PC-9 (cell line): ENCODE measurements around the gene ALG14. TPM values are rescaled to one million over a fixed set of nuclear protein-coding genes. Genes with fewer than 3 reads are reported as not detected.

Experiments
- BruUV-seq: library from RNA; stranded (reverse); fragments of 400-500 nt; replicated peaks from 2 replicates; lab custom pipeline; 2021; lab: Mats Ljungman, UMichigan
- CTCF ChIA-PET: fragments of 300-600 bp; sonication (Branson Sonifier 250); formaldehyde crosslinking; loops from one replicate; lab custom pipeline; 2022; ENCODE audit warnings: antibody characterized with exemption; lab: Charles Lee
- POLR2A ChIA-PET: fragments of 300-600 bp; sonication (Branson Sonifier 250); formaldehyde crosslinking; loops from one replicate; lab custom pipeline; 2022; ENCODE audit warnings: antibody characterized with exemption; ENCODE audit not compliant: unreplicated experiment; lab: Charles Lee
- DNase-seq, 2 experiments: peaks; one replicate each; pipeline versions ENCODE4 v3.0.0 to v3.0.0-alpha.2; 2015 to 2022; ENCODE audit warnings: mixed read lengths in 1 of 2
- H2AFZ ChIP-seq: fragments of 200-600 bp; sonication (generic); 2 replicates; pipeline ENCODE4 v1.8.1; 2017; ENCODE audit warnings: antibody characterized with exemption
- H3F3A ChIP-seq: fragments of 200-600 bp; sonication (generic); 2 replicates; pipeline ENCODE4 v1.8.1; 2017; ENCODE audit warnings: antibody characterized with exemption, mild to moderate bottlenecking, low read depth; ENCODE audit not compliant: insufficient read depth
- H3K27ac ChIP-seq: fragments of 200-600 bp; sonication (generic); 2 replicates; pipeline ENCODE4 v1.6.1; 2016; ENCODE audit warnings: mixed run types
- H3K27me3 ChIP-seq: fragments of 200-600 bp; sonication (generic); 2 replicates; pipeline ENCODE4 v1.6.1; 2016; ENCODE audit warnings: low read depth, mixed run types; ENCODE audit not compliant: insufficient read depth
- H3K36me3 ChIP-seq: fragments of 200-600 bp; sonication (generic); 2 replicates; pipeline ENCODE4 v1.6.1; 2016; ENCODE audit warnings: low read depth, mixed run types
- H3K4me1 ChIP-seq: fragments of 200-600 bp; sonication (generic); replicated peaks from 2 replicates; pipeline ENCODE4 v1.6.1; 2016; ENCODE audit warnings: mixed run types; ENCODE audit not compliant: insufficient read depth
- H3K4me2 ChIP-seq: fragments of 200-600 bp; sonication (generic); 2 replicates; pipeline ENCODE4 v1.6.1; 2017; ENCODE audit warnings: mixed run types
- H3K4me3 ChIP-seq: fragments of 200-600 bp; sonication (generic); 2 replicates; pipeline ENCODE4 v1.6.1; 2016; ENCODE audit warnings: mixed run types
- H3K79me2 ChIP-seq: fragments of 200-600 bp; sonication (generic); 2 replicates; pipeline ENCODE4 v1.6.1; 2017; ENCODE audit warnings: low read depth, mixed run types
- H3K9me2 ChIP-seq: fragments of 200-600 bp; sonication (generic); 2 replicates; pipeline ENCODE4 v1.8.1; 2017; ENCODE audit warnings: mild to moderate bottlenecking; ENCODE audit not compliant: insufficient read depth
- H3K9me3 ChIP-seq: fragments of 200-600 bp; sonication (generic); 2 replicates; pipeline ENCODE4 v1.8.1; 2016; ENCODE audit warnings: low read depth; ENCODE audit not compliant: insufficient read depth
- H4K20me1 ChIP-seq: fragments of 200-600 bp; sonication (generic); 2 replicates; pipeline ENCODE4 v1.8.1; 2017; ENCODE audit not compliant: insufficient read depth
- EZH2 ChIP-seq: fragments of 200-600 bp; sonication (generic); IDR thresholded peaks from 2 replicates; pipeline ENCODE4 v1.8.0; 2017; ENCODE audit warnings: antibody characterized with exemption, low read depth
- intact Hi-C: fragments of 100-400 bp; cut with micrococcal nuclease; formaldehyde crosslinking; loops from one replicate; pipeline ENCODE4 v1.10.0; 2022; ENCODE audit not compliant: unreplicated experiment
- total RNA-seq: library from RNA; stranded (reverse); gene quantifications from 2 replicates; pipeline ENCODE4 v1.2.3, GENCODE V29; 2021
- TF ChIP-seq, protein P1 (sequence below): fragments of 200-600 bp; sonication (generic); conservative IDR thresholded peaks from 2 replicates; pipeline ENCODE4 v1.6.1; 2017; ENCODE audit warnings: mixed run types, antibody characterized with exemption, mild to moderate bottlenecking, moderate library complexity

The ALG14 gene
- total RNA-seq, 1 experiment from 2014 or later = 8.6 TPM

DNA sequence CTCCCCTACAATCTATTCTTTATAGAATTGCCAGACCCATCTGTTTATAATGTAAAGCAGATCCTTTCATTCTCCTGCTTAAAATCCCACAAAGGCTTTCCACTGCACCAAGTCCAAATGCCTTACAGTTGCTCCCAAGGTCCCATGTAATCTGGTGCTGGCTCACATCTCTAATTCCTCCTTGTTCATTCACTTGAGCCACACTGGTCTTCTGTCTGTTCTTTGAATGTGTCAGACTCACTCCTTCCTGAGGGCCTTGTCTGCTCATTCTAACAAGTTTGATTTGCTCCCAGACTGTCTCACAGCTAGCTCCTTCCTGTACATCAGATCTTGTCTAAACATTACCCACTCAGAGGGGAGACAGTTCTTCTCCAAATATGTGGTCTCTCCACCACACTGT, 38.9 kb downstream of the ALG14 start:
- H3K79me2 ChIP-seq = no peaks in the 10 kb centered on the region
- no peak for TF ChIP-seq EZH2
- TF ChIP-seq, protein P1, sequence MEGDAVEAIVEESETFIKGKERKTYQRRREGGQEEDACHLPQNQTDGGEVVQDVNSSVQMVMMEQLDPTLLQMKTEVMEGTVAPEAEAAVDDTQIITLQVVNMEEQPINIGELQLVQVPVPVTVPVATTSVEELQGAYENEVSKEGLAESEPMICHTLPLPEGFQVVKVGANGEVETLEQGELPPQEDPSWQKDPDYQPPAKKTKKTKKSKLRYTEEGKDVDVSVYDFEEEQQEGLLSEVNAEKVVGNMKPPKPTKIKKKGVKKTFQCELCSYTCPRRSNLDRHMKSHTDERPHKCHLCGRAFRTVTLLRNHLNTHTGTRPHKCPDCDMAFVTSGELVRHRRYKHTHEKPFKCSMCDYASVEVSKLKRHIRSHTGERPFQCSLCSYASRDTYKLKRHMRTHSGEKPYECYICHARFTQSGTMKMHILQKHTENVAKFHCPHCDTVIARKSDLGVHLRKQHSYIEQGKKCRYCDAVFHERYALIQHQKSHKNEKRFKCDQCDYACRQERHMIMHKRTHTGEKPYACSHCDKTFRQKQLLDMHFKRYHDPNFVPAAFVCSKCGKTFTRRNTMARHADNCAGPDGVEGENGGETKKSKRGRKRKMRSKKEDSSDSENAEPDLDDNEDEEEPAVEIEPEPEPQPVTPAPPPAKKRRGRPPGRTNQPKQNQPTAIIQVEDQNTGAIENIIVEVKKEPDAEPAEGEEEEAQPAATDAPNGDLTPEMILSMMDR = no peak
- BruUV-seq = no TSS peak
- H2AFZ ChIP-seq = no peak overlapping the region
- H3K4me1 ChIP-seq = peaks cover 15% of the 10 kb centered on the region
- no peaks in the 10 kb centered on the region; the same call in 1 of the 2 replicates for H3K9me3 ChIP-seq
- intact Hi-C loops = no loop called here
- H3K9me2 ChIP-seq = no peaks in the 10 kb centered on the region
- H3K4me3 ChIP-seq = no peak overlapping the region
- no peaks in the 10 kb centered on the region for H4K20me1 ChIP-seq
- H3K36me3 ChIP-seq = no peaks in the 10 kb centered on the region
- H3K27me3 ChIP-seq = no peaks in the 10 kb centered on the region
- POLR2A ChIA-PET = no interaction called here
- H3F3A ChIP-seq = peaks cover 2% of the 10 kb centered on the region; the same call in 1 of the 2 replicates
- H3K4me2 ChIP-seq = no peak overlapping the region
- no peak for DNase-seq
- CTCF ChIA-PET = no interaction called here
- H3K27ac ChIP-seq = no peak overlapping the region

DNA sequence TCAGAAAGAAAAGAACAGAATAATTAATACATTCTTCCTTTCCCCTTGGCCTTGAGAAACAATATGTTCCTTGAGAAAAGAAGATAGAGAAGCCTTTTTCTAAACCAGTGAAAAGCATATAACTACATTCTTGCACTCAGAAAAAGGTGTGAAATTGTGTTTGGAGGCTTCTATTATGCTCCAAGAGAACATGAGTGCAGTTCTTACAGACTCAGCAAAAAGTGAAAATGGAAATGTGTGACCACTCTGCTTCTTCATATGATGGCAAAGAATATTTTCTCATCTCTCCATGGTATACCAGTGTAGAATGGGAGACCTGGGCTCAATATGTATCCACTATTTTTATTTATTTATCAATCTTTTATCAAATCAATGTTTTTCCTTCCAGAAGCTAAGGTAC, 43.2 kb downstream of the ALG14 start:
- no peak for DNase-seq
- no TSS peak for BruUV-seq
- Histone ChIP-seq H3K79me2 (no peaks in the 10 kb centered on the region), H3K27ac (no peak overlapping the region), H3K27me3 (no peaks in the 10 kb centered on the region), H3K4me3 (no peak overlapping the region), H3K36me3 (no peaks in the 10 kb centered on the region), H3K9me3 (no peaks in the 10 kb centered on the region; the same call in none of the 2 replicates), H3K4me1 (no peaks in the 10 kb centered on the region), H3K4me2 (no peak overlapping the region), H3F3A (no peaks in the 10 kb centered on the region), H3K9me2 (no peaks in the 10 kb centered on the region), H2AFZ (no peak overlapping the region), H4K20me1 (no peaks in the 10 kb centered on the region)
- intact Hi-C loops = no loop called here
- ChIA-PET CTCF (no interaction called here), POLR2A (no interaction called here)
- no peak for TF ChIP-seq EZH2
- TF ChIP-seq, protein P1 = no peak

DNA sequence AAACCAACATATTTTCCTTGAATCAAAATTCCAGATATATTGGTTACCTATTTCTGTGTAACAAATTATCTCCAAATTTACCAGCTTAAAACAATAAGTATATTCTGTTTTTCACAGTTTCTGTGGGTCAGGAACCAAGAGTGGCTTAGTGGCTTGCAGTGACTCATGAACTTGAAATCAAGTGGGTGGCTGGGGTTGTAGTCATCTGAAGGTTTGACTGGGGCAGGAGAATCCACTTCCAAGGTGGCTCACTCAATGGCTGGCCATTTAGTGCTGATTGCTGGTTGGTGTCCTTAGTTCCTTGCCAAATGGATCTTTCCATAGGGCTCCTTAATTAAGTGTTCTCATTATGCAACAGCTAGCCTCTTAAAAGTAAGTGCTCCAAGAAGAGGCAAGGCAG, 43.8 kb downstream of the ALG14 start:
- H3K36me3 ChIP-seq = no peaks in the 10 kb centered on the region
- no peak overlapping the region for H3K4me2 ChIP-seq
- no peaks in the 10 kb centered on the region for H3K9me2 ChIP-seq
- no peaks in the 10 kb centered on the region for H4K20me1 ChIP-seq
- H3K27me3 ChIP-seq = no peaks in the 10 kb centered on the region
- no peak for DNase-seq
- POLR2A ChIA-PET = no interaction called here
- no peak overlapping the region for H2AFZ ChIP-seq
- no peaks in the 10 kb centered on the region for H3K79me2 ChIP-seq
- peaks cover 4% of the 10 kb centered on the region for H3K4me1 ChIP-seq
- no peak overlapping the region for H3K4me3 ChIP-seq
- CTCF ChIA-PET = no interaction called here
- no peaks in the 10 kb centered on the region; the same call in none of the 2 replicates for H3K9me3 ChIP-seq
- H3K27ac ChIP-seq = no peak overlapping the region
- TF ChIP-seq EZH2 = no peak
- TF ChIP-seq, protein P1 = no peak
- H3F3A ChIP-seq = no peaks in the 10 kb centered on the region
- BruUV-seq = no TSS peak
- intact Hi-C loops = no loop called here
